ENCODE measurements around the gene DERL3.

The DERL3 gene

DNA sequence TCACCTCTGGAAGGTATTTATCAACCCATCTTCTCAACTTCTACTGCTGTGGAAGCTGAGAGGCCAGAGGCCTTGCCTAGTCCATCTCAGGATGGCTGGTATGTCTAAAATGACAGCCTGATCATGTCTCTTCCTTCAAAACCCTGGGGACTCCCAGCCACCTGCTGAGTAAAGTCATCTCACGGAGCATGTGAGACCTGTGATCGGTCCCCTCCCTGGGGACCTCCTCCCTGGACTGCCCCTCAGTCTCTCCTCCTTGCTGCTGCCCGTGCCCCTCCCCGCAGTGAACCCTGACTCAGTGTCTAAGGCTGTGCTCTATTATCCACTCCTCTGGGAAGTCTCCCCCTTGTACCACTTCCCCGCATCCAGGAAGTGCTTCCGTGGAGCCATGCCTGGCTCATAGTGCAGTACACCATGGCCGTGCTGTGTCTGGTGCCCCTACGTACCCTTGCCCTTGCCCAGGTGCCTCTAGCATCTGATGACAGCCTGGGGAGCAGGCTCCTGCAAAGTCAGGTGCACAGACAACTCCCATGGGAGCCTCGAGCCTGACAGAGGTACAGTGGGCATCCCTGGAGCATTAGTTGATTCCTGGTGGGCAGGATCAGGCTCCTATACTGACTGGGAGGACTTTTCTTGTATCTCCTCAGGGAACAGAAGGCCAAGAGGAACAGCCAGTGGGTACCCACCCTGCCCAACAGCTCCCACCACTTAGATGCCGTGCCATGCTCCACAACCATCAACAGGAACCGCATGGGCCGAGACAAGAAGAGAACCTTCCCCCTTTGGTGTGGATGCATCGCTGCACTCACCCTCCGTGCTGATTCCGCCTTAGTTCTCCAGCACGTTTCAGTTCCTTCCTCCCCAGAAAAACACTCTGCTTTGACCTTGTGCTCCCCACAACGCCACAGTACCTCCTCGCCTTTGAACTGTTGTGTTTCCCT is 38.2 kb downstream of the DERL3 start:
- DNase-seq: no peak

DNA sequence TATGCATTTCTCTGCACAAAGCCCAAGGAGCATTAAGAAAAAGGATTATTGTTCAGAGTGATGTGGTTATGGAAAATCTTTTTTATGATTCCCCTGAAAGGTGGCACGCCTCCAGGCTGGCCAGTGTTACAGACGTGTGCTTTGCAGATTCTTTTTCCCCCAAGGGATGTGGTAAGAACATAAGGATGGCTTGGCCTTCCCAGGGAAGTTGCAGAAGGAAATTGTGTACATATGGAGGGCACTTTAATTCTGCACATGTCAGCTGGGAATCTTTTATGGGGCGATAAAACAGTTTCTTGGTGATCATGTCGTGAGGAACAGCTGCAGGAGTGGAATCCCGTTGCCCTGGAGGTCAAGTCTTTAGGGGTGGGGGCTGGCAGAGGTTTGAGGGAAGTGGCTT is 42.3 kb downstream of the DERL3 start:
- DNase-seq: no peak

DNA sequence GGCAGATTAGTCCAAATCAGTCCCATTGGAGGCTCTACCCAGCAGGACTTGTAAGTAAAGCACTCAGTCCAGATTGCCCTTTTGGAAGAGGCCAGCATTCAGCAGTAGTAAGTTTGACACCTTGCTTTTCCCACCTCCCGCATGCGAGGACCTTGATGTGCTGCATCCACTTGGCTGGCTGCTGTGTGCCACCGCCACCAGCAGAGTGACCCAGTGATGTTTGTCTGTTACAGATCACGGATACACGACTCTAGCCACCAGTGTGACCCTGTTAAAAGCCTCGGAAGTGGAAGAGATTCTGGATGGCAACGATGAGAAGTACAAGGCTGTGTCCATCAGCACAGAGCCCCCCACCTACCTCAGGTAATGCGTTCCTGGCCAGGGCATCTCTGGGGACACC is 45.5 kb downstream of the DERL3 start:
- no peak for DNase-seq

DNA sequence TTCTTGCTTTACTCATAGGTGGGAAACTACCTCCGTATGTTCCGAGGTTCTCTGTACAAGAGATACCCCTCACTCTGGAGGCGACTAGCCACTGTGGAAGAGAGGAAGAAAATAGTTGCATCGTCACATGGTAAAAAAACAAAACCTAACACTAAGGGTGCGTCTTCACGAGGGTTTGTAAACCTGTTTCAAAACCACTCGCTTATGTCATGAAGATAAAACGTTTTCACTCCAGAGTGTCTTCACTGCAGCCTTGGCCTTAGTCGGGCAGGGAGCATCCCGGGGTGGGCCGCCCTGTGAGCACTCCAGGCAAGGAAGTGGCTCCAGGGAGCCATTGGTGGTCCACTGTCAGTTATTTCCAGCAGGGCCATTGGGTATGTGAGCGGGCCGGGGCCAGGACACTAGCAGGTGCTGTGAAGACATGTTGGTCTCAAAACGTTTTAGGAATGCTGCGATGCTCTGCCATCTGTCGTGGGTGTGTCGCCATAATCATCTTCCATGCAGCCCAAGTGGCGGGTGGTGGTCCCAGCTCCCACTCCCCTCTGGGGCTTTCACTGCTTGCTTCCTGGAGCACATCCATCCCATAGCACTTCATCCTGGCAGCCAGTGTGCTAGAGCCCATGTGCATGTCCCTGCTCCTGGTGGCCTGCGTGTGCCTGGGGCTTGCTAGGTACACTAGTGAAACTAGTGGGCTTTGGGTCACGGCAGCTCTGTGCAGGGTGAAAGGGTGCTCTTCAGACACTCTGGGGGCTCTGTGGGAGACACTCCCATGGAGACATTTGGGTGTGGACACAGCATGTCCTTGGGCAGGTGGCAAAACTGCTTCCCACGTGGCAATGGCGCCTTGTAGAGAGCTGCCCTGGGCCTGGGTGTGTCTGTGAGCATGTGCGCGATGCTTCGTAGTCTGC is 46.8 kb downstream of the DERL3 start:
- no peak for DNase-seq

DNA sequence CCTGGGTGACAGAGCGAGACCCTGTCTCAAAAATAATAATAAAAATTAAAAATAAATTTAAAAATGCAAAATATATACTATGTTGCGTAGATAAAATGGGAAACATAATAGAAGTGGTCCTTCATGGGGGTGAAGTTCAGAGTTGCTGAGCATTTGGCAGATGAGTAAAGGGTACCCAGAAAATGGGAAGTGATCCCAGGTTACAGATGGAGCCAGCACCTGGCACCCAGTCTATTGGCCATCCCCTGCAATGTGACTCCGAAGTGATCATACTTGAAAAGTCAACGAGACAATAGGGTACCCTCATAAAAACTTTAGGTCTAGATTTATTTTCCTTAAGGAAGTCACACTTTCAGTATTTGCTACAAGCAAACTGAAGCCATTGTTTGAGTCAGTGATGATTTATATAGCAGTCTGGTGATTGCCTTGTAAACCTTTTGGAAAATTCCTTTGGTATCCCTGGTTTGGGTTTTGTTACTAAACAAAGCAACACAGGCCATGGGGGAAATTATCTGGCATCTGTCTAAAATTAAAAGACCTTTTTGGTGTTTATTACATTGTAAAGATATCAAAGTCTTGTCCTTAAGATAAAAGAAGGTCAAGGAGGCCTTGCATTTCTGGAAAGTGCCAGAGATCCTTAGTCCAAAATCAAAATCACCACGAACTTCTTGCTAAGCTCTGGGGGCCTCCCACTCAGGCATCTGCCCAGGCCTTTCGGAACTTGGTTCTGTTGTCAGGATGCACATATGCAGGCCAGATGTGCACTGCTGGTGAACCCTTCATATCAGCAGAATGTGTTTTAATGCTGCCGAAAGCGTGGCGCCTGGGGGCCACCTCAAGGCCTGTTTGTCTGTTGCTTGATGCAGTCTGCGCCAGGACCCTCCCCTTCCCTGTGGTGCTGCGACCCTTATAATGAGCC is 47.7 kb downstream of the DERL3 start:
- no peak for DNase-seq

DNA sequence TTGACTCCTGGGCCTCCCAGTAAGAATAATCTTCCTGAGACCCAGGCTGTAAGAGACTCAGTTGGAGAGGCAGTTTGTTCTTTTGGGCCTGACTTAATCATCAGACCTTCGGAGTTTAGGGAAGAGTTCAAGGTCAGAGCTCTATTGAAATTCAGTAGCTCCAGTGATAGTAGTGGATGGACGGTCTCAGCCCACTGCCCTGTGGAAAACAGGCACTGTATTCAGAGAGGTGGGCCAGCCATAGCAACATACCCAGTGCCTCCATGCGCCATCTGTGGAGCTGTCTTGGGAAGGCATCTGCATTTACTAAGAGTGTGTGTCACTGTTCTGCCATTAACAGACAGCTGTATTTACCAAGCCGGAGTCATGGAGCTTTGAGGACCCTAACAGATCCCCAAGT is 49.2 kb downstream of the DERL3 start:
- DNase-seq: no peak

DNA sequence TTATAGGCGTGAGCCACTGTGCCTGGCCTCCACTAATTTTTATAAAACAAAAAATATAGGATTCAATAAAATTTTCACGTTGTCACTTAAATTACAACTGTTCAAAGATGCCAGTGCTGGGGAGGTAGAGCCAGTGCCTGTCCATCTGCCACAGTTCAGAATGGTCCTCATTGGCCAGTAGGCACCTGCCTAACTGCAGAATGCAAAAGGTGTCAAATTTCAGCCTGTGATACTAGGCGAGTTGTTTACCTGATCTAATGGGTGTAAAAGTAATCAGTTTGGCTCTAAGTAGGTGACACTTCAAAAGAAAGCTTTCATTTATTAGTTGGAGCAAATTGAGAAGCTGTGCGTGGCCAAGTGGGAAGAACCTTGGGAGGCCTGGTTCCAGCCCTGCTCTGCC is 49.7 kb downstream of the DERL3 start:
- peak; percentile 34 for DNase-seq

DNA sequence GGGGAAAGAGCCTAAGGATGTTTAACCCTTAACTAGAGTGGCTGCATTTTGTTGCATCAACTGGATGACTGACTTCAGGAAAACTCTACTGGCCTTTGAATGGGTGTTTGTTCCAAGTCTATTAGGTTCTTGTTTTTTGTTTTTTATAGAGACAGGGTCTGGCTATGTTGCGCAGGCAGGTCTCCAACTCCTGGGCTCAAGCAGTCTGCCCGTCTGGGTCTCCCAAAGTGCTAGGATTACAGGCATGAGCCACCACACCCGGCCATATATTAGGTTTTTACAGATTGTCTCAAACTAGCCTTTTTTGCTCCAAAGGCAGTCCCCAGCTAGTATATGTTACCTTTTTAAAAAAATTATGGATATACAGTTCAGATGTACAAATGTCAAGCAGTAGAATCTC is 50.9 kb downstream of the DERL3 start:
- no peak for DNase-seq

DNA sequence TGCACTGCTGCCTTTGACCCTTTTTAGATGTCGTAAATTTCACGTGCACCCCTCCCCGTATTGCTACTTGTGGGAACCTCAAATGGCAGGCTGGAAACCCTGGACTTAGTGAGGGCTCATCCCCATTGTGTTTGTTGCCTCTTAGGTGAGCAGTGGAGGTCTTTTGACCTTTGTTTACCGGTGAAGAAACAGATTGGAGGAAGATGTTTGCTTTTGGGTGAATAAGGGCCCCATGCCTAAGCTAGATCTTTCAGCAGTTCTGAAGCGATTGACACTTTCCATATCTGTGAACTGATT is 51.3 kb downstream of the DERL3 start:
- DNase-seq: no peak

DNA sequence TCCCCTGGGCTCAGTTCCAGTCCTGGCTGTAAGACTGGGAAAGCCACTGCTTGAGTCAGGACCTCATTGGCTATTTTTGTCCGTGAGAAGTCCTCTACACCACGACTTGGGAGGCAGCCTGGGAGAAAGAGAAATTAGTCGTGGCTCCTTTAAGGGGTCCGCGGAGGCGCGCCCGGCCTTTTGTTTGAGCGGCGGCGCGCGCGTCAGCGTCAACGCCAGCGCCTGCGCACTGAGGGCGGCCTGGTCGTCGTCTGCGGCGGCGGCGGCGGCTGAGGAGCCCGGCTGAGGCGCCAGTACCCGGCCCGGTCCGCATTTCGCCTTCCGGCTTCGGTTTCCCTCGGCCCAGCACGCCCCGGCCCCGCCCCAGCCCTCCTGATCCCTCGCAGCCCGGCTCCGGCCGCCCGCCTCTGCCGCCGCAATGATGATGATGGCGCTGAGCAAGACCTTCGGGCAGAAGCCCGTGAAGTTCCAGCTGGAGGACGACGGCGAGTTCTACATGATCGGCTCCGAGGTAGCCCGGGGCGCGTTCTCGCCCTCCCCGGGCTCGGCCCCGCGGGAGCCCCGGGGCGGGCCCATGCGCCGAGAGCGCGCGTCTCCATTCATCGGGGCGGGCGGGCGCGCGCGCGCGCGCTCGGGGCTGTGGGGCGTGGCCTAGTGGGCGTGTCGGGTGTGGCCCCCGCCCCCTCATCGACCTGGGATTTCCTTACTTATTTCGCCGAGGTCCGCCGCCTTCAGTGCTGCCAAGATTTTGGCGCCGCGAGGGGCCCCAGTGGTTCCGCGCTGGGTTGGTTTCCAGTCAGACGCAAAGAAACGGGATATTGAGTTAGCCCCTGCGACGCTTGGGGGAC is 51.8 kb downstream of the DERL3 start, which contains the start of gene SMARCB1:
Gene SMARCB1, plus strand, starts transcription at position 215 of the 848 bp plus-strand sequence. Its CDS starts 204 bp downstream, at position 419.
- DNase-seq: peak; percentile 69

DNA sequence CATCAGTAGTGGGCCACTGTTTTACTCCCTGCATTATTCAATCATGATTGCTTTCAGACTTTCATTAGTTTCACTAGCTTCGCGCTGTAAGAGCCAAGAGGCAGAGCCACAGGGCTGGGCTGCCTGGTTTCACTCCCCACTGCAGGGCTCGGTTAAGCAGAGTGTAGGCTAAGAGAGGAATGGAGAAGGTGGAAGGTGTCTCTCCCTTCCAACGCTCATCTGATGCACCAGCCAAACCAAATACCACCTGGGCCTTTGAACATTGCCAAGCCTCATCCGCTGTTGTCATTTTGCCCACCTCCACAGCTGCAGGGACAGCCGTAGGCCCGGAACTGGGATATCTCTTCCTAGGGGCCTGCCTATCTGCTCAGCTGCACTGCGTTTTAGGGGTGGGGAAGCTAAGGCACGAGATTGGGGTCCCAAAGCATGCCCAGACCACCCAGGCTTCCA is 52.5 kb downstream of the DERL3 start:
- peak; percentile 9 for DNase-seq
